Progenitor cell of endocrine pancreas (in vitro differentiated cells): Measurements from ENCODE around the gene RHOBTB1. TPM values are rescaled to one million over a fixed set of nuclear protein-coding genes. Genes with fewer than 3 reads are reported as not detected.

Experiments used
- DNase-seq: peaks from one replicate; pipeline ENCODE4 v3.0.0; 2021; ENCODE audit warnings: low spot score; ENCODE audit not compliant: unreplicated experiment
- H3K27ac Mint-ChIP-seq: 2 replicates; pipeline ENCODE4 v1.8.0; 2021; ENCODE audit warnings: mild to moderate bottlenecking, moderate library complexity, mixed read lengths
- H3K27me3 Mint-ChIP-seq: 2 replicates; pipeline ENCODE4 v1.8.0; 2021; ENCODE audit warnings: mixed read lengths
- H3K36me3 Mint-ChIP-seq: 2 replicates; pipeline ENCODE4 v1.8.0; 2022; ENCODE audit warnings: mixed read lengths; ENCODE audit not compliant: insufficient read depth
- H3K4me1 Mint-ChIP-seq: 2 replicates; pipeline ENCODE4 v1.8.0; 2021; ENCODE audit warnings: low read depth, mixed read lengths
- H3K4me3 Mint-ChIP-seq: 2 replicates; pipeline ENCODE4 v1.8.0; 2021; ENCODE audit warnings: low read depth, mild to moderate bottlenecking, moderate library complexity, mixed read lengths
- H3K9me3 Mint-ChIP-seq: 2 replicates; pipeline ENCODE4 v1.8.0; 2021; ENCODE audit warnings: low read depth, mixed read lengths
- total RNA-seq: library from RNA; stranded (reverse); gene quantifications from 2 replicates; pipeline ENCODE4 v1.2.1, GENCODE V29; 2021
- TF ChIP-seq, protein P1 (sequence below): fragments of 200-600 bp; sonication (generic); IDR thresholded peaks from one replicate; pipeline ENCODE4 v1.5.0; 2021; ENCODE audit warnings: antibody characterized with exemption, mild to moderate bottlenecking; ENCODE audit not compliant: unreplicated experiment

Gene RHOBTB1
- total RNA-seq, 1 donor from 2014 or later, result 21.7 TPM

GRCh38 chr10:60940446-60940845 is 3.5 kb downstream of the RHOBTB1 start:
- Mint-ChIP-seq H3K4me1 (peaks cover 14% of the 10 kb centered on the region), H3K27ac (no peak overlapping the region), H3K36me3 (peaks cover 6% of the 10 kb centered on the region), H3K27me3 (no peaks in the 10 kb centered on the region), H3K4me3 (no peak overlapping the region), H3K9me3 (no peaks in the 10 kb centered on the region)
- TF ChIP-seq, protein P1, sequence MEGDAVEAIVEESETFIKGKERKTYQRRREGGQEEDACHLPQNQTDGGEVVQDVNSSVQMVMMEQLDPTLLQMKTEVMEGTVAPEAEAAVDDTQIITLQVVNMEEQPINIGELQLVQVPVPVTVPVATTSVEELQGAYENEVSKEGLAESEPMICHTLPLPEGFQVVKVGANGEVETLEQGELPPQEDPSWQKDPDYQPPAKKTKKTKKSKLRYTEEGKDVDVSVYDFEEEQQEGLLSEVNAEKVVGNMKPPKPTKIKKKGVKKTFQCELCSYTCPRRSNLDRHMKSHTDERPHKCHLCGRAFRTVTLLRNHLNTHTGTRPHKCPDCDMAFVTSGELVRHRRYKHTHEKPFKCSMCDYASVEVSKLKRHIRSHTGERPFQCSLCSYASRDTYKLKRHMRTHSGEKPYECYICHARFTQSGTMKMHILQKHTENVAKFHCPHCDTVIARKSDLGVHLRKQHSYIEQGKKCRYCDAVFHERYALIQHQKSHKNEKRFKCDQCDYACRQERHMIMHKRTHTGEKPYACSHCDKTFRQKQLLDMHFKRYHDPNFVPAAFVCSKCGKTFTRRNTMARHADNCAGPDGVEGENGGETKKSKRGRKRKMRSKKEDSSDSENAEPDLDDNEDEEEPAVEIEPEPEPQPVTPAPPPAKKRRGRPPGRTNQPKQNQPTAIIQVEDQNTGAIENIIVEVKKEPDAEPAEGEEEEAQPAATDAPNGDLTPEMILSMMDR, result no peak
- DNase-seq, result no peak

GRCh38 chr10:60937784-60938654 is 6.0 kb downstream of the RHOBTB1 start:
- Mint-ChIP-seq H3K27me3 (no peaks in the 10 kb centered on the region), H3K4me3 (no peak overlapping the region), H3K36me3 (peaks cover 12% of the 10 kb centered on the region), H3K4me1 (peaks cover 9% of the 10 kb centered on the region), H3K9me3 (peaks cover 3% of the 10 kb centered on the region), H3K27ac (no peak overlapping the region)
- no peak for DNase-seq
- TF ChIP-seq, protein P1, result no peak

- Mint-ChIP-seq H3K27ac (no peak overlapping the region), H3K4me3 (no peak overlapping the region), H3K4me1 (peaks cover 4% of the 10 kb centered on the region), H3K27me3 (no peaks in the 10 kb centered on the region), H3K9me3 (peaks cover 3% of the 10 kb centered on the region), H3K36me3 (peaks cover 12% of the 10 kb centered on the region)
- TF ChIP-seq, protein P1, result no peak
- no peak for DNase-seq
Observed at GRCh38 chr10:60937022-60937421, 7.0 kb downstream of the RHOBTB1 start.

DNA sequence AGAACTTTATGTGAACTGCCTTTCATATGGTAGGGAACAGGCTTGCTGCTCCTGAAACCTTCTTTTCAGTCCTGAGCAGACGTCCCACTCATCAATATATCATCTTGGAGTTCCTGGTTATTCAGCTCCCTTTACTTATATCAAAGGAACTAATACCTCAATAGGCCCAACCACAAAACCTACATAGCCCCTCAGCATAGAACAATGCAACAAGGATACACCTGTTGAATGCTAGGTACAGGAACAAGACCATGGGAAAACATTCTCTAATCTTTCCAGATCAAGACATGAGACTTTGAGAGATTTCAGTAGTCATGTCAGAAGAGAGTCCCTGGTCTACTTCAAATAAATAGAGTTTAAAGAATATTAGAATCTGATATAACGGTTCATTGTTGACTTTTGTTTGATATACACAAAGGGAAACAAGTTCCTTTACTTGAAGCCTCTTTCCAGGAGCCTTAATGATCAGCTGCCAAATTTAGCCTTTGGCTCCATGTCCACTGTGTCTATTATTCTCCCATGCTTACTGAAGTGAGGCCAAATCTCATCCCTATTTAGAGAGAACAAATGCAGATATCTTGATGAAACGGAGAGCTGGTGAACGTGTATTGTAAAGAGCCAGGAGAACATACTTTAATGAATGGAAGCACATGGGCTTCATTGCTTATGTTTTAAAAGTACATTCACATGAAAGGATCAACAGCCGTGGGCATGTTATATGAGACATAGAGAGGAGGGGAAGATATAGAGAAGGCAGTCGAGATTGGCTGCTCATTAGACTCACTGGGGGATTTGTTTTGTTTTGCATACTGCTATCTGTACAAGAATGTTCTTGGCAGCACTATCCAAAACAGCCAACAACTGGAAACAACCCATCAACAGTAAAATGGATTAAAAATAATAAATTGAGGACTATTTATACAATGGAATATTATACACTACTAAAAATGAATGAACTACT is 9.5 kb downstream of the RHOBTB1 start:
- Mint-ChIP-seq H3K4me1 (peaks cover 11% of the 10 kb centered on the region), H3K36me3 (peaks cover 12% of the 10 kb centered on the region), H3K27ac (no peak overlapping the region), H3K27me3 (no peaks in the 10 kb centered on the region), H3K4me3 (no peak overlapping the region), H3K9me3 (peaks cover 3% of the 10 kb centered on the region)
- TF ChIP-seq, protein P1, result no peak
- DNase-seq, result no peak

DNA sequence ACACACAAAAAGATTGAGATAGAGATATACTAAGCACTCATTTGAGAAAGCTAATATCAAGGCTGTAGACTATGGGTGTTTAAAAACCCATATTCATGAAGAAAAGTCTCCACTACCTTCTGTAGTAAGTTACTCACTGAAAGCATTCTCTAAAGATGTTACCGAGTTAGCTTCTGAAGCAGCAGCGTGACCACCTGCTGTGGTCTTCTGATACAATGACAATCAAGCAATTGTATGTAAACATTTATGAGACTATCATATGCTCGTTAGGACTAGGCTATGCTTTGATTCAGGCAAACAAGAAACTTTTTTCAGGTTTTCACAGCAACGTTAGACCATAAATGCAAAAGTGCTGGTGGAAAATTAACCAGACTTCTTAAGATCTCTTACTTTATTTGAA is 11.2 kb downstream of the RHOBTB1 start:
- TF ChIP-seq, protein P1, result no peak
- H3K4me1 Mint-ChIP-seq, result peaks cover 11% of the 10 kb centered on the region
- DNase-seq, result no peak
- no peak overlapping the region for H3K4me3 Mint-ChIP-seq
- H3K27ac Mint-ChIP-seq, result no peak overlapping the region
- peaks cover 14% of the 10 kb centered on the region for H3K36me3 Mint-ChIP-seq
- no peaks in the 10 kb centered on the region for H3K27me3 Mint-ChIP-seq
- H3K9me3 Mint-ChIP-seq, result peaks cover 7% of the 10 kb centered on the region
